ACHN (cell line): Measurements from ENCODE around the gene GAPVD1.
"Not testable (repeated sequence)": the region's sequence is repeated elsewhere in the genome, so short reads cannot be mapped to it uniquely, and the experiment has no call there.

Experiments used
- DNase-seq: peaks from one replicate; pipeline ENCODE4 v3.0.0-alpha.2; 2015
- in situ Hi-C: cut with HindIII; loops from 2 replicates; pipeline ENCODE4 v1.10.0; 2017; ENCODE audit warnings: low sequenced_read_pairs, low pct_ligation_motif_present, low pct_unique_long_range_greater_than_20kb

The GAPVD1 gene

GRCh38 chr9:125388978-125389377 lies 127.4 kb downstream of the GAPVD1 start:
- in situ Hi-C loops: no loop called here
- DNase-seq: no peak

GRCh38 chr9:125391704-125392103 lies 130.1 kb downstream of the GAPVD1 start:
- DNase-seq: no peak
- in situ Hi-C loops: no loop called here

GRCh38 chr9:125393426-125393825 lies 131.8 kb downstream of the GAPVD1 start:
- in situ Hi-C loops: no loop called here
- no peak for DNase-seq

- in situ Hi-C loops: no loop called here
- no peak for DNase-seq
Measured at GRCh38 chr9:125396799-125397198, 135.2 kb downstream of the GAPVD1 start.

- in situ Hi-C loops: no loop called here
- DNase-seq: no peak
Measured at GRCh38 chr9:125397736-125398135, 136.1 kb downstream of the GAPVD1 start.

- in situ Hi-C loops: no loop called here
- no peak for DNase-seq
Measured at GRCh38 chr9:125398243-125398642, 136.6 kb downstream of the GAPVD1 start.

GRCh38 chr9:125399165-125399564 lies 137.5 kb downstream of the GAPVD1 start:
- in situ Hi-C loops: no loop called here
- no peak for DNase-seq

GRCh38 chr9:125399666-125400065 lies 138.0 kb downstream of the GAPVD1 start:
- in situ Hi-C loops: no loop called here
- DNase-seq: no peak

GRCh38 chr9:125400232-125400631 lies 138.6 kb downstream of the GAPVD1 start:
- in situ Hi-C loops, DNase-seq: not testable (repeated sequence)

- in situ Hi-C loops: no loop called here
- no peak for DNase-seq
Measured at GRCh38 chr9:125400725-125401716, 139.4 kb downstream of the GAPVD1 start.

- in situ Hi-C loops: no loop called here
- DNase-seq: no peak
Measured at GRCh38 chr9:125404733-125405132, 143.1 kb downstream of the GAPVD1 start.

GRCh38 chr9:125405938-125406809 lies 144.5 kb downstream of the GAPVD1 start:
- peak; percentile 10 for DNase-seq
- in situ Hi-C loops: no loop called here

GRCh38 chr9:125406810-125407087 lies 145.1 kb downstream of the GAPVD1 start:
- in situ Hi-C loops: no loop called here
- DNase-seq: no peak

GRCh38 chr9:125407432-125407973 lies 145.9 kb downstream of the GAPVD1 start:
- in situ Hi-C loops: no loop called here
- DNase-seq: no peak

GRCh38 chr9:125407974-125408900 lies 146.6 kb downstream of the GAPVD1 start:
- in situ Hi-C loops: no loop called here

GRCh38 chr9:125409217-125409636 lies 147.6 kb downstream of the GAPVD1 start:
- no peak for DNase-seq
- in situ Hi-C loops: no loop called here

More at GRCh38 chr9:125407974-125408900, 146.6 kb downstream of the GAPVD1 start:
- peak; percentile 73 for DNase-seq

GRCh38 chr9:125409637-125410521 lies 148.3 kb downstream of the GAPVD1 start:
- peak; percentile 30 for DNase-seq

More at GRCh38 chr9:125409637-125410521, 148.3 kb downstream of the GAPVD1 start:
- in situ Hi-C loops: no loop called here
